Neural progenitor cell (in vitro differentiated cells): ENCODE results near the gene WAC. TPM values are rescaled to one million over a fixed set of nuclear protein-coding genes. Genes with fewer than 3 reads are reported as not detected.

ENCODE experiments used
- DNase-seq: peaks from one replicate; pipeline ENCODE4 v3.0.0-alpha.2; 2016; ENCODE audit warnings: low spot score
- H2AFZ ChIP-seq: fragments of 200-600 bp; sonication (generic); replicated peaks from 2 replicates; pipeline ENCODE4 v1.6.1; 2016; ENCODE audit warnings: antibody characterized with exemption
- H3F3A ChIP-seq: fragments of 200-600 bp; sonication (generic); 2 replicates; pipeline ENCODE4 v1.6.1; 2016; ENCODE audit warnings: antibody characterized with exemption, low read depth
- H3K27ac ChIP-seq: fragments of 200-600 bp; sonication (generic); 2 replicates; pipeline ENCODE4 v1.5.1; 2016; ENCODE audit warnings: mild to moderate bottlenecking
- H3K27me3 ChIP-seq: fragments of 200-600 bp; sonication (generic); 2 replicates; pipeline ENCODE4 v1.6.1; 2016; ENCODE audit warnings: mild to moderate bottlenecking, moderate library complexity
- H3K36me3 ChIP-seq: fragments of 200-600 bp; sonication (generic); 2 replicates; pipeline ENCODE4 v1.5.1; 2016
- H3K4me1 ChIP-seq: fragments of 200-600 bp; sonication (generic); 2 replicates; pipeline ENCODE4 v1.6.1; 2016; ENCODE audit warnings: mixed run types
- H3K4me2 ChIP-seq: fragments of 200-600 bp; sonication (generic); 2 replicates; pipeline ENCODE4 v1.6.1; 2016
- H3K4me3 ChIP-seq: fragments of 200-600 bp; sonication (generic); 2 replicates; pipeline ENCODE4 v1.5.1; 2016
- H3K79me2 ChIP-seq: fragments of 200-600 bp; sonication (generic); 2 replicates; pipeline ENCODE4 v1.6.1; 2016; ENCODE audit warnings: low read depth
- H3K9ac ChIP-seq: fragments of 200-600 bp; sonication (generic); 2 replicates; pipeline ENCODE4 v1.6.1; 2016
- H3K9me3 ChIP-seq: fragments of 200-600 bp; sonication (generic); 2 replicates; pipeline ENCODE4 v1.5.1; 2016; ENCODE audit warnings: low read depth
- H4K20me1 ChIP-seq: fragments of 200-600 bp; sonication (generic); 2 replicates; pipeline ENCODE4 v1.6.1; 2016; ENCODE audit warnings: low read depth
- H3K27ac Mint-ChIP-seq: 3 replicates; pipeline ENCODE4 v1.8.0; 2021; ENCODE audit warnings: mixed read lengths
- H3K27me3 Mint-ChIP-seq: 2 replicates; pipeline ENCODE4 v1.8.0; 2022; ENCODE audit warnings: low read depth, mild to moderate bottlenecking, inconsistent platforms, moderate library complexity, mixed read lengths; ENCODE audit not compliant: insufficient read depth
- H3K36me3 Mint-ChIP-seq: 3 replicates; pipeline ENCODE4 v1.8.0; 2021; ENCODE audit warnings: mixed read lengths
- H3K4me1 Mint-ChIP-seq: 3 replicates; pipeline ENCODE4 v1.8.0; 2021; ENCODE audit warnings: mixed read lengths
- H3K4me3 Mint-ChIP-seq: 3 replicates; pipeline ENCODE4 v1.8.0; 2021; ENCODE audit warnings: mild to moderate bottlenecking, moderate library complexity, mixed read lengths
- H3K9me3 Mint-ChIP-seq: 3 replicates; pipeline ENCODE4 v1.8.0; 2020; ENCODE audit warnings: mixed read lengths
- EZH2 ChIP-seq: fragments of 200-600 bp; sonication (generic); IDR thresholded peaks from 2 replicates; pipeline ENCODE4 v1.6.1; 2017; ENCODE audit warnings: antibody characterized with exemption, mild to moderate bottlenecking, moderate library complexity
- EZH2phosphoT487 ChIP-seq: fragments of 200-600 bp; sonication (generic); IDR thresholded peaks from 2 replicates; pipeline ENCODE4 v1.6.1; 2017; ENCODE audit warnings: antibody characterized with exemption
- total RNA-seq: library from RNA; depleted of rRNA; stranded (reverse); fragments of >200 nt; gene quantifications from 2 replicates; pipeline ENCODE4 v1.2.3, GENCODE V29; 2015; ENCODE audit warnings: low replicate concordance
- TF ChIP-seq, protein P1 (sequence below): fragments of 200-600 bp; sonication (generic); IDR thresholded peaks from 2 replicates; pipeline ENCODE4 v1.5.1; 2017; ENCODE audit warnings: antibody characterized with exemption, mild to moderate bottlenecking

Gene WAC
- total RNA-seq, 1 donor from 2014 or later: 174 TPM

DNA sequence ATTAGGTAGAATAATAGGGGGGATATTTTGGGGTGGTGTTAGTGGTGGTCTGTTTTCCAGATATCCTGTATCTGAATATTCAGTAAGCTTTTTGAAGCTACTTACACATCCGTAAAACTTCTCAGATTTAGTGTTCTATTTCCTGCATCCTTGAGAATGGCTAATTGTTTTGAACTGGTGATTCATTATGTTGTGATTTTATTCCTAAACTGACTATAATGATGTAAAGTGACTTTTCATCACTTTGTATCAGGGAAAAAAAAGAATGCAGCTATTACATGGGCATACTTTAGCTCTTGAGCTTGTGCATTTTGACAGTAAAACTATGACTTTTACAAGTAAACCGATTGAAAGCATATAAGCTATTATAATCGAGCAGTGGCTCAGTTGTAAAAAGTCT lies 18.2 kb downstream of the WAC start:
- Histone ChIP-seq H3F3A (no peaks in the 10 kb centered on the region), H3K36me3 (peaks cover 42% of the 10 kb centered on the region), H4K20me1 (peaks cover 99% of the 10 kb centered on the region), H3K4me3 (no peak overlapping the region), H3K9me3 (no peaks in the 10 kb centered on the region), H2AFZ (no peak overlapping the region), H3K4me2 (peak overlapping the region; percentile 26), H3K27ac (no peak overlapping the region), H3K4me1 (no peaks in the 10 kb centered on the region), H3K79me2 (peaks cover 100% of the 10 kb centered on the region), H3K27me3 (no peaks in the 10 kb centered on the region), H3K9ac (no peak overlapping the region)
- DNase-seq: no peak
- TF ChIP-seq EZH2phosphoT487 (no peak), EZH2 (no peak)
- TF ChIP-seq, protein P1, sequence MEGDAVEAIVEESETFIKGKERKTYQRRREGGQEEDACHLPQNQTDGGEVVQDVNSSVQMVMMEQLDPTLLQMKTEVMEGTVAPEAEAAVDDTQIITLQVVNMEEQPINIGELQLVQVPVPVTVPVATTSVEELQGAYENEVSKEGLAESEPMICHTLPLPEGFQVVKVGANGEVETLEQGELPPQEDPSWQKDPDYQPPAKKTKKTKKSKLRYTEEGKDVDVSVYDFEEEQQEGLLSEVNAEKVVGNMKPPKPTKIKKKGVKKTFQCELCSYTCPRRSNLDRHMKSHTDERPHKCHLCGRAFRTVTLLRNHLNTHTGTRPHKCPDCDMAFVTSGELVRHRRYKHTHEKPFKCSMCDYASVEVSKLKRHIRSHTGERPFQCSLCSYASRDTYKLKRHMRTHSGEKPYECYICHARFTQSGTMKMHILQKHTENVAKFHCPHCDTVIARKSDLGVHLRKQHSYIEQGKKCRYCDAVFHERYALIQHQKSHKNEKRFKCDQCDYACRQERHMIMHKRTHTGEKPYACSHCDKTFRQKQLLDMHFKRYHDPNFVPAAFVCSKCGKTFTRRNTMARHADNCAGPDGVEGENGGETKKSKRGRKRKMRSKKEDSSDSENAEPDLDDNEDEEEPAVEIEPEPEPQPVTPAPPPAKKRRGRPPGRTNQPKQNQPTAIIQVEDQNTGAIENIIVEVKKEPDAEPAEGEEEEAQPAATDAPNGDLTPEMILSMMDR: no peak
- no peaks in the 10 kb centered on the region for H3K9me3 Mint-ChIP-seq
- H3K36me3 Mint-ChIP-seq: peaks cover 60% of the 10 kb centered on the region
- no peak overlapping the region for H3K27ac Mint-ChIP-seq
- H3K27me3 Mint-ChIP-seq: no peaks in the 10 kb centered on the region
- H3K4me1 Mint-ChIP-seq: peaks cover 9% of the 10 kb centered on the region
- H3K4me3 Mint-ChIP-seq: no peak overlapping the region

DNA sequence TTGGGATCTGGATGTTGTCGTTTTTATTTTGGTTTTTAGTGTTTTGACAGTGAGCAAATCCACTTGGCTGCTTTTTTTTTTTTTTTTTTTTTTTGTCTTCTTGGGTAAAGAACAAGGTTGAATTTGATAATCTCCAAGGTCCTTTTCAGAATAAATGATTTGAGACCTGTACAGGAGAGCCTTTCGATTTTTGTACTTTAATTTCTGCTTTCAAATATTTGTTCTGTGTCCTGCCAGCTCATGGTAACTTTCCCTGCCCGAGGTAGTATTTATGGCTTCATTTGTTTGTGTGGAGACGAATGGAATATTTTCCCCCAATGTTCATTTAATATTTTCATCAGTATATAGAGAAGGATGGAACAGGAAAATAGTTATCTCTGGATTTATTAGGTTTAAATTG lies 19.9 kb downstream of the WAC start:
- H3K36me3 ChIP-seq: peaks cover 28% of the 10 kb centered on the region
- H3K4me3 Mint-ChIP-seq: no peak overlapping the region
- no peak overlapping the region for H3K4me3 ChIP-seq
- no peaks in the 10 kb centered on the region for H3K27me3 ChIP-seq
- no peak overlapping the region for H3K4me2 ChIP-seq
- H3K9me3 ChIP-seq: no peaks in the 10 kb centered on the region
- no peak overlapping the region for H3K27ac Mint-ChIP-seq
- no peaks in the 10 kb centered on the region for H3K9me3 Mint-ChIP-seq
- no peaks in the 10 kb centered on the region for H3K4me1 ChIP-seq
- peaks cover 100% of the 10 kb centered on the region for H3K79me2 ChIP-seq
- no peak overlapping the region for H3K9ac ChIP-seq
- peaks cover 9% of the 10 kb centered on the region for H3F3A ChIP-seq
- H4K20me1 ChIP-seq: peaks cover 100% of the 10 kb centered on the region
- H2AFZ ChIP-seq: no peak overlapping the region
- no peak for DNase-seq
- H3K27ac ChIP-seq: no peak overlapping the region
- peaks cover 9% of the 10 kb centered on the region for H3K4me1 Mint-ChIP-seq
- peaks cover 62% of the 10 kb centered on the region for H3K36me3 Mint-ChIP-seq
- H3K27me3 Mint-ChIP-seq: no peaks in the 10 kb centered on the region
- TF ChIP-seq EZH2 (no peak), EZH2phosphoT487 (no peak)
- TF ChIP-seq, protein P1: no peak

DNA sequence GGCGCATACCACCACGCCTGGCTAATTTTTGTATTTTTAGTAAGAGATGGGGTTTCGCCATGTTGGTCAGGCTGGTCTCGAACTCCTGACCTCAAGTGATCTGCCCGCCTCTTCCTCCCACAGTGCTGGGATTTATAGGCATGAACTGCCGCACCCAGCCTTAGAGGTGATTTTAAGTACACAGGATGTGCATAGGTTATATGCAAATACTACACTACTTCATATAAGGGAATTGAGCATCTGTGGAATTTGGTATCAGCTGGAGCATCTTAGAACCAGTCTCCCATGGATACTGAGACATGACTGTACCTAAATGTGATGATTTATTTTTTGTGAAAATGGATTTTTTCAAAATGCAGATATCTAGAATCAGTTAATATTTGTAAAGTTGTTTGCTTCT lies 21.1 kb downstream of the WAC start:
- Mint-ChIP-seq H3K4me1 (peaks cover 13% of the 10 kb centered on the region), H3K27me3 (no peaks in the 10 kb centered on the region), H3K4me3 (no peak overlapping the region), H3K9me3 (no peaks in the 10 kb centered on the region), H3K36me3 (peaks cover 61% of the 10 kb centered on the region), H3K27ac (no peak overlapping the region)
- Histone ChIP-seq H3K36me3 (peaks cover 21% of the 10 kb centered on the region), H3K27me3 (no peaks in the 10 kb centered on the region), H3K4me3 (no peak overlapping the region), H3K27ac (no peak overlapping the region), H3K4me2 (no peak overlapping the region), H3F3A (peaks cover 21% of the 10 kb centered on the region), H3K9ac (no peak overlapping the region), H3K4me1 (peaks cover 12% of the 10 kb centered on the region), H2AFZ (no peak overlapping the region), H4K20me1 (peaks cover 100% of the 10 kb centered on the region), H3K79me2 (peaks cover 100% of the 10 kb centered on the region), H3K9me3 (no peaks in the 10 kb centered on the region)
- TF ChIP-seq EZH2phosphoT487 (no peak), EZH2 (no peak)
- TF ChIP-seq, protein P1: no peak
- DNase-seq: no peak
